ENCODE results near the gene ZNF827. TPM values are rescaled to one million over a fixed set of nuclear protein-coding genes. Genes with fewer than 3 reads are reported as not detected.

The ZNF827 gene
- total and polyA plus RNA-seq, 2 of the 13 experiments (the other 11 are each of a cell fraction or from before 2014, with no cell fraction given) = 2.8 TPM

- H3K4me3 ChIP-seq (replicated peaks in 1 of 3; ENCODE audit: insufficient read depth in 1 of 3, low read depth in 2 of 3, low read length in 3 of 3) = no peak overlapping the region
- 97% methylated on average over 4 of the region's 4 CpGs for WGBS (ENCODE audit: low lambda C conversion rate)
- FAIRE-seq = no peak
- H3K27ac ChIP-seq (ENCODE audit: extremely low read length, insufficient read depth, low read length) = no peak overlapping the region
- in situ Hi-C loops (cut with HindIII; ENCODE audit: extremely low pct_ligation_motif_present, low pct_unique_long_range_greater_than_20kb) (no loop called here), intact Hi-C loops (cut with micrococcal nuclease; ENCODE audit: unreplicated experiment) (no loop called here)
- H4K20me1 ChIP-seq (ENCODE audit: insufficient read depth, low read length) = no peaks in the 10 kb centered on the region
- H3K4me2 ChIP-seq (ENCODE audit: low read depth, low read length) = no peak overlapping the region
- H3K4me1 ChIP-seq (ENCODE audit: insufficient read depth, low read length) = peaks cover 6% of the 10 kb centered on the region; the same call in 1 of the 2 replicates
- no peak for ATAC-seq
- no peak overlapping the region for H2AFZ ChIP-seq (ENCODE audit: low read length)
- no peaks in the 10 kb centered on the region; a peak in 1 of 5 replicates for H3K36me3 ChIP-seq (replicated peaks in 1 of 2; ENCODE audit: control insufficient read depth in 1 of 2, insufficient read depth in 2 of 2, low read length in 2 of 2)
- ChIA-PET CTCF (ENCODE audit: low intra/inter-chr PET ratio, low total read pairs) (no interaction called here), POLR2A (no interaction called here)
- BruUV-seq (replicated peaks) = no TSS peak
- DNase-seq (ENCODE audit: low spot score) = no peak
- H3K79me2 ChIP-seq (ENCODE audit: insufficient read depth, low read length) = no peaks in the 10 kb centered on the region
- H3K9ac ChIP-seq (ENCODE audit: insufficient read depth, low read depth, low read length) = no peak overlapping the region
- no peaks in the 10 kb centered on the region for H3K9me3 ChIP-seq (ENCODE audit: low read length)
- no peaks in the 10 kb centered on the region for H3K27me3 ChIP-seq (ENCODE audit: control insufficient read depth in 1 of 2, insufficient read depth in 2 of 2, low read length in 2 of 2)
- TF ChIP-seq RBFOX2 (IDR thresholded peaks at IDR 0.05; ENCODE audit: low read depth, low read length) = no peak
- no peak for TF ChIP-seq ZBTB40 (IDR thresholded peaks at IDR 0.05)
- no peak for TF ChIP-seq ZBTB40 (CRISPR knock-in tag; IDR thresholded peaks at IDR 0.05)
- TF ChIP-seq ZNF7 (CRISPR knock-in tag; IDR thresholded peaks at IDR 0.05) = no peak
- no peak for TF ChIP-seq ZFP90 (CRISPR knock-in tag; IDR thresholded peaks at IDR 0.05; ENCODE audit: borderline replicate concordance)
- TF ChIP-seq DMTF1 (CRISPR knock-in tag; IDR thresholded peaks at IDR 0.05) = no peak
- no peak for TF ChIP-seq ZBTB7B (CRISPR knock-in tag; IDR thresholded peaks at IDR 0.05)
- no peak for TF ChIP-seq SALL1 (CRISPR knock-in tag; IDR thresholded peaks at IDR 0.05)
- TF ChIP-seq ISX (CRISPR knock-in tag; conservative IDR thresholded peaks at IDR 0.05) = no peak
- no peak for TF ChIP-seq ZNF460 (CRISPR knock-in tag; IDR thresholded peaks at IDR 0.05; ENCODE audit: borderline replicate concordance)
- no peak for TF ChIP-seq ASH2L (IDR thresholded peaks at IDR 0.05; ENCODE audit: insufficient read length, low read depth, low read length)
- no peak for TF ChIP-seq ZNF616 (CRISPR knock-in tag; IDR thresholded peaks at IDR 0.05; ENCODE audit: low read depth)
- no peak for TF ChIP-seq ZIK1 (CRISPR knock-in tag; IDR thresholded peaks at IDR 0.05; ENCODE audit: borderline replicate concordance, low read depth)
- no peak for TF ChIP-seq HNRNPUL1 (IDR thresholded peaks at IDR 0.05; ENCODE audit: low read depth, low read length)
- TF ChIP-seq NKX3-1 (CRISPR knock-in tag; IDR thresholded peaks at IDR 0.05) = no peak
These were observed 143.1 kb downstream of the ZNF827 start for GRCh38 chr4:145795521-145795920.

Measured in HepG2 (cell line).